GM19463 (cell line): ENCODE data around the gene METTL24.

Experiments
- ATAC-seq: cut with Tn5 transposase; IDR thresholded peaks from one replicate; pipeline ENCODE4 v1.9.1; 2021; ENCODE audit warnings: mild to moderate bottlenecking, moderate library complexity; ENCODE audit not compliant: unreplicated experiment

METTL24 gene

DNA sequence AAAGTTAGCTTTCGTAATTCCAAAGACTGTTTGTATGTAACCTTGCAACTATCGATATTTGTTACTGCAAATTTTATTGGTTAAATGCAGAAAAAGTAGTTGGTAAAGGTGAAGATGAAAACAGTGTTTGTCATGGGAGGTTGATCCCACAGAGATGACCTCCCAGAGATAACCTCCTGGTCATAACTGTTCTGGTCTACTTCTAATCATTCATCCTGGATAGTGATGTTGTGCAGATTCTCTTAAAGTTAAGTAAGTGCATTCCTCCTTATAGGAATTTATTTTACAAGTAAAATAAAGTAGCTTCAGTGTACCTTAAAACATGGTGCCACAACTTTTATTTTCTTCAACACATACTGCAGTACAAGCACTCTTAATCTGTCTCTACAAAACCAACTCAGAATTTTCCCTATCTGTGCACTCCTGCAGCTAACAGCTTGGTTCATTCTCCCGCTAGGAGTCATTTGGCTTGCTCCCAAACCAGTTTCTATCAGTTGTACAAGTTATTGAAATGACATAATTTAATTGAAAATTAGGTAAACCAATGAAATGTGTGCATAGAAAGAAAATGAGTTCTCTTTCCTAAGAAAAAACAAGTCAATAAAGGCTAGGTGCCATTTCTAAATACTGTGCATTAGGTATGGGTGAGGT is 19.2 kb downstream of the METTL24 start:
- no peak for ATAC-seq

DNA sequence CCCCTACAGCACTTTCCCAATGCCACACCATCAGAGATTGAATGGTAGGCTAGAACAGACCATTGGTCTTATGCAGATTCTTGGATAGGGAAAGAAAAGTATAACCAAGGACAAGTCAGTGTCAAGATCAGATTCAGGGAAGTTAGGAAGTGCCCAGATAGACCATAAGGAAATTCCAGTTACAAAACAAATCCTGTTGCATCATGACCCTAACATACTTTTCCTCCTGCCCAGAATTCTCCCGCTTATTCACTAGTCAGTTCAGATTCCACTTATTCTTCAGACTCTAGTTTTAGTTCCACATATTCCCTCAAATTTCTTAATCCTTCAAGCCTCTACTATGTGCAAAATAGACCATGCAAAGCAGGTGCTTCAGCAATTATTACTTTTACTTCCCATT is 20.7 kb downstream of the METTL24 start:
- no peak for ATAC-seq

DNA sequence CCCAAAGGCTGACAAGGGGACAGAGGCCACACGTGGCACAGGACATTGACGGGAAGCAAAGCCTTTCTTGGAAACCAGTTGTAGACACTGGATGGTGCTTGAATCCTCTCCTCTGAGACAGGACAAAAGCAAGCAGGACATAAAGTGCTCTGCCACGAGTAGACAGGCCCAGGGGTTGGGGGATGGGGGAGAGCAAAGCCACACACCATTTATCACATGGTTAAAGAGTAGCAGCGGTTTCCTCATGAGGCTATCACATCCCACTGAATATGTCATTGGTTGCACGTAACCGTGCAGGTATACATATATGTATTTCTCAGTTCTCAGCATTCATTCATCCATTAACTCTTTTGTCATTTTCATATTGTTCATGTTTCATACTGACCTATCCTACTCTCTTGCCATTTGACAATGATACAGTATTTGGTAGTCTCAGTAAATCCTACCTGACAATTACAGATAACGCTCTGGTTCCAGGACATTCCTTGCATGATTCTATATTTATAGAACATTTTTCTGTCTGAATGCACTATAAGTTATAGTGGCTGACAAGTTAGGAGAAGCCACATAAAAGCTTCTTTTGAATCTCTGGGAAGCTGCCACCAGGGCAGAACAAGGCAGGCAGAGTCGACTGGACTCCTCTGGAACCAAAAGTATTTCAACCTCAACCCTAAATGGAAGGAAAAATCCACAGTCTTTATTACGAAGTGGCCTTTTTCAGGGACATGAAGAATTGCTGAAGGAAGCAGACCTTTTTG is 23.5 kb downstream of the METTL24 start:
- ATAC-seq: no peak

- ATAC-seq: no peak
Measured at GRCh38 chr6:110332281-110332680, 25.9 kb downstream of the METTL24 start.

- no peak for ATAC-seq
Measured at GRCh38 chr6:110331816-110332215, 26.3 kb downstream of the METTL24 start.

GRCh38 chr6:110331390-110331789 is 26.8 kb downstream of the METTL24 start:
- ATAC-seq: no peak

GRCh38 chr6:110329714-110330436 is 28.3 kb downstream of the METTL24 start:
- no peak for ATAC-seq

GRCh38 chr6:110329348-110329713 is 28.8 kb downstream of the METTL24 start:
- ATAC-seq: no peak

- no peak for ATAC-seq
Measured at GRCh38 chr6:110328259-110328658, 29.9 kb downstream of the METTL24 start.

- ATAC-seq: no peak
Measured at GRCh38 chr6:110327391-110327790, 30.8 kb downstream of the METTL24 start.

DNA sequence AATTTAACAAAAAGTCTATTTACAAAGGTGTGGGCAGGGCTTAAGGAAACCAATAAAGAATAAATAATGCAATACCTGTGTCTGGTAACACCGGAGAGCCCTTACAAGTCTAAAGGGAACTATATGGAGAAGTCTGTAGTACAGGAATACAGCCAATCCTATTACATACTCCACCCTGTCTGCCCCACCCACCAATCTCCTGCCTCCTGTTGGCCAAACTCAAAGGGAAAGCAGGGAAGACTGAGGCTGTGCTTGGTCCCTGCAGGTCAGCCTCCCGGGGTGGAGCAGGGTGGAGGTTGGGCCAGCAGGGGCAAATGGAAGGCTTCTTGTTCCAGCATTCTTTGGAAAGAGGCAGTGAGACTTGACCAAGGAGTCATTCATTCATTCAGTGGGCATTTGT is 31.5 kb downstream of the METTL24 start:
- ATAC-seq: no peak

DNA sequence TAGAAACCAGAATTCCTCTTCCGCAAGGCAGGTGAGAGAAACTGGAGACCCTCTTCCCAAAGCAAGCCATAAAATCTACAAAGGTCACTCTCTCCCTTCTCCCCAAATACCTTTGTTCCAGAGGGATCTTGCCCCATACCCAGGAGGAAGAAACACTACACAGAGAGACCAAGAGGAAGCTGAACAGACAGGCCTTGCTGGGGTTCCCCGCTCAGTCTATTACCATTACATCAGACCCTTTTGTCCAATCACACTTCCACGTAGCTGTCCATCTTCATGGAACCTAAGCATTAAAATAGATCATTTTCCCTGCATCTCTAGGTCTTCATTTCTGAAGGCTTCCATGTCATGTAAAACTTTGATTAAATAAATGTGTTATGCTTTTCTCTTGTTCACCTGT is 32.1 kb downstream of the METTL24 start:
- ATAC-seq: no peak

DNA sequence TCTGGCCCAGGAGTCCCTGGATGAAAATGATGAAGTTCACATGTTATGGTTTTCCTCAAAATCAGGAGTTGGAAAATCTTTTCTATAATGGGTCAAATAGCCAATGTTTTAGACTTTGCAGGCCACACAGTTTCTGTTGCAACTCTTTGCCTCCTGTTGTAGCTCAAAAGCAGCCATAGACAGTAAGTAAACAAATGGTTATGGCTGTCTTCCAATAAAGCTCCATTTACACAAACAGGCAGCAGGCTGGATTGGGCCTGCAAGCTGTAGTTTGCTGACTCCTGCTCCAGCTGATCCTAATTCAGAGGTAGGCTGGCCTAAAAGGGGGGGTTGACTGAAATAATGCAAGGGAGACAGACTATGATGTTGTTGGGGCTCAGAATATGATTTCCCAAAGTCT is 33.0 kb downstream of the METTL24 start:
- no peak for ATAC-seq

- ATAC-seq: no peak
Measured at GRCh38 chr6:110324548-110324947, 33.6 kb downstream of the METTL24 start.

- no peak for ATAC-seq
Measured at GRCh38 chr6:110323258-110323657, 34.9 kb downstream of the METTL24 start.

- ATAC-seq: no peak
Measured at GRCh38 chr6:110322874-110323242, 35.3 kb downstream of the METTL24 start.

GRCh38 chr6:110322151-110322873 is 35.8 kb downstream of the METTL24 start:
- ATAC-seq: no peak

GRCh38 chr6:110320307-110320706 is 37.8 kb downstream of the METTL24 start:
- ATAC-seq: no peak

- no peak for ATAC-seq
Measured at GRCh38 chr6:110319843-110320242, 38.3 kb downstream of the METTL24 start.

GRCh38 chr6:110319381-110319780 is 38.8 kb downstream of the METTL24 start:
- ATAC-seq: no peak

GRCh38 chr6:110318971-110319370 is 39.2 kb downstream of the METTL24 start:
- ATAC-seq: no peak
